HG02943 (cell line): ENCODE results near the gene ATP9B.
A peak's percentile ranks its signal among the peaks of the same experiment; 100 is the strongest.

Source experiments
- ATAC-seq: cut with Tn5 transposase; IDR thresholded peaks from one replicate; pipeline ENCODE4 v1.9.1; 2021; ENCODE audit warnings: mild to moderate bottlenecking, low read depth, moderate library complexity; ENCODE audit not compliant: unreplicated experiment

Gene ATP9B

DNA sequence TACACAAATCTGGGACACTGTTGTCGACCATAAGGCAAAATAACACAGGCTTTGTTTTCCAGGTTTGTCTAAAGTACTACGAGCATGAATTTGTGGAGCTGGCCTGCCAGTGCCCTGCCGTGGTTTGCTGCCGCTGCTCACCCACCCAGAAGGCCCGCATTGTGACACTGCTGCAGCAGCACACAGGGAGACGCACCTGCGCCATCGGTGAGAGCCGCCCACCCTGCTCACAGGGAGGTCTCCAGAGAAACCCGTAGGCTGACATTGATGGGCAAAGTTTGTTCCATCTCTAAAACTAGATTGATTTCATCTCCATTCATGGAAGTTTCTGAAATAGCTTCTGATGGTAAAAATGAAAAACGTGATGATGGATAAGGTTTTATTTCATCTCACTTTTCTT is 276.2 kb downstream of the ATP9B start:
- ATAC-seq, result no peak

DNA sequence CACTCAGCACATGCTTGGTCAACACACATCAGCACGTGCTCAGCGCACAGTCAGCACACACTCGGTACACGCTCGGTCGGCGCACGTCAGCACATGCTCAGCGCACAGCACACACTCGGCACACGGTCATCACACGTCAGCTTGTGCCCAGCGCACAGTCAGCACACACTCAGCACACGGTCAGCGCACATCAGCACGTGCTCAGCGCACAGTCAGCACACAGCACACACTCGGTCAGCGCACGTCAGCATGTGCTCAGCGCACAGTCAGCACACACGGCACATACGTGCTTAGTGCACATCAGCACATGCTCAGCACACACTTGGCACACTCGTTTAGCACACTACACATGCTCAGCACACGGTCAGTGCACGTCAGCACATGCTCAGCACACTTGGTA is 276.8 kb downstream of the ATP9B start:
- no peak for ATAC-seq

DNA sequence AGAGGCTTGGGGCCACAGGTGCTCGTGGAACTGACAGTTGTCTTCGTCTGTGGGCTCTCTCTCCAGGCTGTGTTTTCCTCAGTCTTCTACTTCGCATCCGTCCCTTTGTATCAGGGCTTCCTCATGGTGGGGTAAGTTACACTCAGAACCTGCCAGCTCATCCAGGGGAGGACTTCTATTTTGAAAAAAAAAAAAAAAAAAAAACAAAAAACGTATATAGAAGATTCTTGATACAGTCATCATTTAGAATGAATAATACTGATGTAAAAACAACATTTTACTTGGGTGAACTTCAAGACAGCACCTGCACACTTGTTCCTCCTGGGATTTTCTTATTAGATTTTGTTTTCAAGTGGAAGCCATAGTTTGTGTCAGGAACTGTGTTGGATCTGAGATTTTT is 278.9 kb downstream of the ATP9B start:
- no peak for ATAC-seq

DNA sequence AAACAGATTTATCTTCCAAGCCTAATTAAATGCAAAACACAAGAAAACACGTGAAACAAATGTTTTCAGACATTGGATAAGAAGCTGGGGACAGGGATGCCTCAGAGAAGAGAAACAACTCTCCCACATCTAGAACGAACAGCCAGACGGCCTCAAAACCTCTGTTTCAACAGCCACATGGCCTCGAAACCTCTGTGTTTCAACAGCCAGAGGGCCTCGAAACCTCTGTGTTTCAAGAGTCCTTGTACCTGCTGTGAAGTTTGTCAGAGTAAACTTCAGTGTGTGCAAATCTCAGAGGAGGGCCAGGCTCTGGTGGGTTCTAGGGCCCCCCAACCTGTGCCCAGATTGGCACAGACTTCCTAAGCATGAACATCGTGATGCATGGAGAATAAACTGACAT is 283.2 kb downstream of the ATP9B start:
- no peak for ATAC-seq

DNA sequence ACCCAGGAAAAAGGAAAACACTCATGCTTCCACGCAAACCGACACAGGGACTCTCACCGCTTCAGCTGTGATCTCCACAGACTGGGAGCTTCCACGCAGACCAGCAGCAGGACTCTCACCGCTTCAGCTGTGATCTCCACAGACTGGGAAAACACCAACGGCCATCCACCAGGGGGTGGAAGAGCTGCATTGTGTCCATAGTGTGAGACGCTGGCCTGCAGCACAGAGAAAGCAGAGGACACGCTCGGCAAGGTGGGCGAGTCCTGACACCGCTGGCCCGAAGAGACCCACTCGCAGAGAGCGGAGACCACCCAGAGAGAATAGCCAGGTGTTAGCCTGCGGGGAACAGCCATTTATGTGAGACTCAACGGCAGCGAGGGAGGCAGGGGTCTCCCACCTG is 284.1 kb downstream of the ATP9B start:
- ATAC-seq, result no peak

DNA sequence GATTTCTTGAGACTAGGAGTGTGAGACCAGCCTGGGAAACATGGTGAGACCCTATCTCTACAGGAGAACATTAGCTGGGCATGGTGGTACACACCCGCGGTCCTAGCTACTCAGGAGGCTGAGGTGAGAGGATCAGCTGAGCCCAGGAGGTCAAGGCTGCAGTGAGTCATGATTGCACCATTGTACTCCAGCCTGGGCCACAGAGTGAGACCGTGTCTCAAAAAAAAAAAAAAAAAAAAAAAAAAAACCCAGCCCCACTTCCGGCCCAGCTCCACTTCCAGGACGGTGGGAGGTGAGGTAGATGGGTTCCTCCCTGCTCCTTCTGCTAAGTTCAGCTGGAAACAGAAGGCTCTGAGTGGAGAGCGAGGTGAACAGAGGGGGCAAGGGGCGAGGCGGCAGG is 285.2 kb downstream of the ATP9B start:
- ATAC-seq, result no peak

DNA sequence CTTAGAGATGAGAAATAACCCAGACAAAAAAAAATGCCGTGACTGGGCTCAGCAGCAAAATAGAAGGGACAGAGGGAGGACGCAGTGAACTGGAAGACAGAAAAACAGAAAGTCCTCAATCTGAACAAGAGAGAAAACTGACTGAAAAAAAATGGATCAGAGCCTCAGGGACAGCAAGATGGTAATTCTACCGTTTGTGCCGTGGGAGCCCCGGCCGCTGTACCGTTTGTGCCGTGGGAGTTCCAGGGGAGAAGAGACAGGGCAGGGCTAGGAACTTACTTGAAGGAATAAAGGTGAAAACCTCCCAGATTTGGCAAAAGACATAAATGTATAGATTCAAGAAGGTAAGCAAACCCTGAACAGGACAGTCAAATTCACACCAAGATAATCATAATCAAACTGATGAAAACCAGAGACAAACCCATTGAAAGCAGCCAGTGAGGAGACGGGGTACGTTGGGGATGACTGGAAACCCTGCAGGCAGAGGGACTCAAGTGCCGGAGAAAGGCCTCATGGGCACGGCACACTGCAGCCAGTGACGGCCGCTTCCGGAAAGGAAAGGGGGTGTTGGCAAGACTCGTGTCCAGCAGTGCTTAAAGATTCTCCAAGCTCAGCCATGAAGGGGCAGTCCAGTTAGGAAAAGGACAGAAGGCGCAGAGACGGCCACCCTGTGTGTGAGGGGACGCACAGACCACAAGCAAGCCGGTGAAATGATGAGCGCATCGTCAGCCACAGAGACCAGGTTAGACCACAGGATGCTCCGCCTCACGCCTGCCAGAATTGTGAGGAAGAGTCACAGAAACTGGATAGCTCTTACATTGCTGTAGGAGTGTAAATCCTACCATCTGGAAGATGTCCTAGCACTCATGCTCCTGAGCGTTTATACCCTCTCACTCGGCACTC is 286.5 kb downstream of the ATP9B start:
- peak; percentile 49 for ATAC-seq

DNA sequence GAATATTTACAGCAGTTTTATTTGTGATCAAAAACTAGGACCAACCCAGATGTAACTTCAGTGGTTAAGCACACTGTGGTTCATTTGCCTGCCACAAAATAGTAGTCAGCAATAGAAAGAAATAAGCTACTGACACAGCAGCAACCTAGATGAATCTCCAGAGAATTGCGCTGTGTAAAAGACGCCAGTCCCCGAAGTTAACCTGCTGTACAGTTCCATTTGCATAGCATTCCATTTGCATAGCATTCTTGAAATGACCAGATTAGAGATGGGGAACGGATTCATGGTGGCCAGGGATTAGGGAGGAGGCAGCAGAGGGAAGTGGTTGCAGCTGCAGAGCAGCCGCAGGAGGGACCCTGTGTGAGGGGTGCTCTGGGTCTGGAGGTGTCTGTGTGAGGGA is 287.2 kb downstream of the ATP9B start:
- peak; percentile 91 for ATAC-seq

DNA sequence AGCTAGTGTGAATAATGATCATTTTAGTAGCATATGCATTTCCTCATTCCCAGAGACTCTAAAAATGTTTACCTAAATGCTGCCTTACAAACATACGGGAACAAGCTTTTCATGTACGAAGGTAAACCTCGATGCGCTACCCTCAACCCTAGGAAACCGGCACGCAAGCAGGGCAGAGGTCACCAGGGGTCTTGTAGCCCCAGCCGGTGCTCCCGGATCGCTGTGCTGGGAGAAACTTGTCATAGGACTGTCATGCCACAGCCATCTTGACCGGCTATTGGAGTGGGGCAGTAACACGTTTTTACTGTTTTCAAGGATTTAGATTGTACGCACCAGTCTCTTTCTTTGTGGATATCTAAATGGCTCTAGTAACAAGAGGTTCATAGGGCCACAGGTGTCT is 291.7 kb downstream of the ATP9B start:
- ATAC-seq, result no peak

DNA sequence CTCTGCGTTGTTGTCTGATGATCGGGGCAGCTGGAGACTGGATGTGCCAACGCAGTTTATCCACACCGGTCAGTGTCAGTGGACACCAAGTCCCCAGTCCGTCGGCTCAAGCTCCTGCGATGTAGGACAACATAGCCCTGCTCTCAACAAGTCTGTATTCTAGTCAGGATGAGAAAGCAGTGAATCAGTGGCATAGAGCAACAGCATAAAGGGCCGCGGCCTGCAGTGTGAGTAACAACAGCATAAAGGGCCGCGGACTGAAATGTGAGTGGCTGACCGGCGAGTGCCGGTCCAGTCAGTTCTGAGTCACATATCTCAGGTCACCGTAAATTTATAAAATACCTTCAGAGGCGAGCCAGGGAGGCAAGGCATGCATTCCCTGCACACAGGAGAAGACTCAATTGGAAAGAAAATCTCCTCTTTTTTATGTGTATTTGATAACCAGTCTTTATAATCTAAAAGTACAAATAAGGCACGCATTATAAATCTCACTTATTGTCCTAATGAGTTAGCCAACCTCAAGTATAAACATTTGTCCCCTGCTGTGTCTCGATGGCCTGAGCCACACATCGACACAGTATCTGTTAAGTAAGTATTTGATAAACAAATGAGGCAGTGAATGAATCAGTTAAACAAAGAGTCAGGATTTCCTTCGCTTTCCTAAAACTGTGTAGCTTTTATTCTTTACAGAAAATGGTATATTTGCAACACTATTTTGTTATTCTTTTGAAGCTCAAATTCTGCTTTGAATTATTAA is 292.8 kb downstream of the ATP9B start:
- ATAC-seq, result no peak

DNA sequence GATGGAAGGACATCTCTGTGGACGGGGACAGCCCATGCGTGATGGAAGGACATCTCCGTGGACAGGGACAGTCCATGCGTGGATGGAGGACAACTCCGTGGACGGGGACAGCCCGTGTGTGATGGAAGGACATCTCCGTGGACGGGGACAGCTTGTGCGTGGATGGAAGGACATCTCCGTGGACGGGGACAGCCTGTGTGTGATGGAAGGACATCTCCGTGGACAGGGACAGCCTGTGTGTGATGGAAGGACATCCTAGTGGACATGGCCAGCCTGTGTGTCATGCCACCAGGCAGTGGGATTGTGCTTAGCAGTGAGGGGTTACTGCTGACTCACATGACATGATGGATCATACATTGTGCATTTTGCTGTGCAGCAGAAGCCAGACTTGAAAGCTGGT is 296.5 kb downstream of the ATP9B start:
- no peak for ATAC-seq

DNA sequence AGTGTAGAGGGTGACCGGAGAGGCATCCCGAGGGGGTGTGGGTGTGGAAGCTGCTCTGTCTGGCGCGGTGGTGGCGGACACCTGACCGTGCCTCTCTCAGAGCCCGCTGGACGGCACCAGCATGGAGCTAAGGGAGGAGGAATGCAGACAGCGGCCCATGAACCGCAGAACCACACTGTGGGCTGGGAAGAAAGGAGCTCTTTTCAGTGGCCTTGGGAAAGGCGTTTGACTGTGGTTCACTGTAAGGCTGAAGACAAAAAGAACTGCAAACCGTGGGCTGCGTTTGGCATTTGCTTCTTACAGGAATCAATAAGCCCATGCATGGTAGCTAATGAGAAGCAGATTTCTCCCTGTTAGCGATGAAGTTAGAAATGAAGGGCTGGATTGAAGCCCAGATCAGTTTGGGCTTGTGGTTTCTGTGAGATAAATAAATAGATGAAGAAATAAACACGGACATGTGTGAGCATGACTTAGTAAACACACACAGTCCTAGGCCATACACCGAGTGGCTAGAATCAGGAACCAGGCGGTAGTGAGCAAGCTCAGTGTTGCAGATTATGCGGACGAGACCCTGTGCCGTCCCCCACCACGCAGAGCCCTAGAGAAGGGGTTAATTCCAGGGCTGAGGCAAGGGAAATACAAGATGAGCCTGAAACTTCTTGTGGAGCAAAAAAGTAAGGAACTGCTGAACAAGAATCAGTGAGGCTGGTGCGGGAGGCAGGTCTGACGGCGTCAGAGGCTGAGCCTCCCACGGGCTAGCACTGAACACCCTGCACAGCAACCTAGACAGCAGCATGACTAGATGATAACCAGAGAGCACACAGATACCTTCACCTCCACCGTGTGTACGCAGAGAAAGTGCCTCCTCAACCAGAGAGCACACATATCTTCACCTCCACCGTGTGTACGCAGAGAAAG is 297.2 kb downstream of the ATP9B start:
- no peak for ATAC-seq

DNA sequence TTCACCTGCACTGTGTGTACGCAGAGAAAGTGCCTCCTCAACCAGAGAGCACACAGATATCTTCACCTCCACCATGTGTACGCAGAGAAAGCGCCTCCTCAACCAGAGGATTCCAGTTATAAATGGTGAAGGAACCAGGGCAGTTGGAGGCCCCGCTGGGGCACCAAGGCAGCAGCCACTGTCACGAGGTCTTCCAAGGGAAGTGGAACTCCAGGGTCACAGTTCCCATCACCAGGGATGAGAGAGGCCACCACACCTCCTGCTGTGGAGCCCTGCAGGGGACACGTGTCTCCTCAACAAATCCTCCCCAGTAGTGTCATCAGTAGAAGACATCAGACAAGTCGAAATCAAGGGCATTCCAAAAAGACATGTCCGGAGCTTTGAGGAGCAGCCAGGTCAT is 298.3 kb downstream of the ATP9B start:
- no peak for ATAC-seq

DNA sequence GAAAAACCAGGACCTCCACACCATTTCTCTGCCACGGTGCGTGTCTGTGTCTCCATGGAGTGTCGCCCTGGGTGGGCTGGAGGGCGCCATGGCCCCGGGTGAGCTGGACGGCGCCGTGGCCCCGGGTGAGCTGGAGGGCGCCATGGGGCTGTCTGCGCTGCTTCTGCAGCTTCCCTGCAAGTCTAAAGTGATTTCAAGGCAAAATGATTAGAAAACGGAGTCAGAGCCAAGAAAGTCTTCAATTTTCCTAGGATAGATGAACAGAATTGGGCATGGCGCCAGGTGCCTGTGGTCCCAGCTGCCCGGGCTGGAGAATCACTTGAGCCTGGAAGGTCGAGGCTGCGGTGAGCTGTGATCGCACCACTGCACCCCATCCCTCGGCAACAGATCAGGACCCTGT is 298.8 kb downstream of the ATP9B start:
- ATAC-seq, result no peak

DNA sequence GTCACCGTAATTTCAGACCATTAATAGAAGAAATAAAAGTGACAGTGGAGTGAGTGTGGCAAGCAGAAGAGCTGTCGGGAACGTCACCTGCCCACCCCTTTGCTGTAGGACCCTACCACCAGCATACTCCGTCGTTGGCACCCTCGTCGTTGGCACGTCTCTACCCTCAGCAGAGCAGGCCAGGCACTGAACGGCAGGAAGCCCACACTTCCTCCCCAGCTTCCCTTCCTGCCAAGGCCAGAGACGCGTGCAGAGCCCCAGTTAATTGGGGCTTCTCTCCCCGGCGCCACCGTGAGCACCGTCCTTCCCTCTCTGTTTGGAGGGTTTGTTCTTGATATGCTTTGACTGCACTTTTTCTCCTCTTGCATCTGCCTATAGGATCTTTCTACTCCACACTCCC is 299.5 kb downstream of the ATP9B start:
- no peak for ATAC-seq

DNA sequence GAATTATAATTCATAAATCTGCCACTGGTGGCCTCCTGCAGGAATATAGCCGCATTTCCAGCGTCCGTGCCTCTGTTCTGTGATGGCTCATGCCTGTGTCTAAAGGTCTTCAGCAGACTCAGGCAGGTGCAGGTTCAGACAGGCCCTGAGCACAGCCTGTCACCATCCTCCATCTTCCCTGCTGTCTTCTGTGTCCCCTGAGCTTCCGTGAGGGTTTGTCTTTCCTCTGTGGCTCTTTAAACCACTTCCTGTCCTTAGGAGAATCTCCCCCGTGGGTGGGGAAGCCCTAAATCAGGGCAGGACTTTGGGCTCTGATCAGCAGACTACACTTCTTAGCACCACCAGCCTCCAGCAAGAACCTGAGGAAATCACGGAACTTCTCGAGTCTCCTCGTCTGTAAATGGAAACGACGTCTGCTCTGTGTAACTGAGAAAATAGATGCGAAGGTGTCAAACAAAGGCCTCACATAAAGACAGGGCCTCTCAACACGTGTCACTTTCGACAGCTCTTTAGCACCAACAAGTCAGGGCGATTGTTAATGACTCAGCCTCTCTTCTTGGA is 302.4 kb downstream of the ATP9B start:
- ATAC-seq, result no peak

DNA sequence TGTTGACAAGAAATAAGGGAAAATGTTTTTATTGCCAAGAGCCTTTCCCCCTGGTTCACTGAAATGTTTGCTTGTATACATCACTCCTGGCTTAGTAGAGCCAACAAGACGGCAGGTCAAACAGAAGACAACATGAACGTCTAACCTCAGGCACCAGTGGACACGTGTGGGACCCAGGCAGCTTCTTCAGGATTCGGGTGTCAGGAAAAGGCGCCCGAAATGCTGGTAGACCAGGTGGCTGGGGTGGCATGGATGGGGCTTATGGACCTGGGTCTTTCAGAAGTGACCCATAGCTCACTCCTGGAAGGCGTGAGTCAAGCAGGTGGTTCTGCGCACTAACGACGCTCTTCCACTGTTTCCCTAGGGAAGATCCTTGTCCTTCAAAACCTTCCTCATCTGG is 303.3 kb downstream of the ATP9B start:
- no peak for ATAC-seq

DNA sequence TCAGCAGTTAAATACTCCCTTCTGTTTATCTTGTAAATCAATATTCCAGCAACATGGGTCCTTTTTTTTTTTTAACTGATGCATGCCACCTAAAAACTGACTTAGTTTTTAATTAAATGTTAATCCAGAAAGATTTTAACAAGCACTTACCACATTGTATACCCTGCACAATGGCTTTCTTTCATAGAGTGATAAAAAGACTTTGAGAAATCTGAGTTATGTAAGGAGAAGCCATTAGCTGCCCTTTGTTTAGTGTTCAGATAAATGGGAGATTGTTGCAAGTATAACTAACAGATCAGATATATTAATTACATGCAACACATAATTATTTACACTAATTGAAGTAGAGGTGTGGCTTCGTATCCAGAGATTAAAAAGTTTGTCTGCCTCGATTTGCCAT is 303.8 kb downstream of the ATP9B start:
- ATAC-seq, result no peak

DNA sequence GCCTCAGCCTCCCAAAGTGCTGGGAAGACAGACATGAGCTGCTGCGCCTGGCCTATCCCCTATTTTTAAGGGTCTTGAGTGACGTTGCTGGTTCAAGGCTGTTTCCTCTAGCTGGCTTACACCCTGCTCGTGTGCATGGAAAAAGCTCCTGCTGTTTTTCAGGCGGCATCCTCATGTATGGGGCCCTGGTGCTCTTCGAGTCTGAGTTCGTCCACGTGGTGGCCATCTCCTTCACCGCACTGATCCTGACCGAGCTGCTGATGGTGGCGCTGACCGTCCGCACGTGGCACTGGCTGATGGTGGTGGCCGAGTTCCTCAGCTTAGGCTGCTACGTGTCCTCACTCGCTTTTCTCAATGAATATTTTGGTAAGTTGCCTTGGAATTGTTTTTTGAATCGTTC is 304.5 kb downstream of the ATP9B start:
- no peak for ATAC-seq

DNA sequence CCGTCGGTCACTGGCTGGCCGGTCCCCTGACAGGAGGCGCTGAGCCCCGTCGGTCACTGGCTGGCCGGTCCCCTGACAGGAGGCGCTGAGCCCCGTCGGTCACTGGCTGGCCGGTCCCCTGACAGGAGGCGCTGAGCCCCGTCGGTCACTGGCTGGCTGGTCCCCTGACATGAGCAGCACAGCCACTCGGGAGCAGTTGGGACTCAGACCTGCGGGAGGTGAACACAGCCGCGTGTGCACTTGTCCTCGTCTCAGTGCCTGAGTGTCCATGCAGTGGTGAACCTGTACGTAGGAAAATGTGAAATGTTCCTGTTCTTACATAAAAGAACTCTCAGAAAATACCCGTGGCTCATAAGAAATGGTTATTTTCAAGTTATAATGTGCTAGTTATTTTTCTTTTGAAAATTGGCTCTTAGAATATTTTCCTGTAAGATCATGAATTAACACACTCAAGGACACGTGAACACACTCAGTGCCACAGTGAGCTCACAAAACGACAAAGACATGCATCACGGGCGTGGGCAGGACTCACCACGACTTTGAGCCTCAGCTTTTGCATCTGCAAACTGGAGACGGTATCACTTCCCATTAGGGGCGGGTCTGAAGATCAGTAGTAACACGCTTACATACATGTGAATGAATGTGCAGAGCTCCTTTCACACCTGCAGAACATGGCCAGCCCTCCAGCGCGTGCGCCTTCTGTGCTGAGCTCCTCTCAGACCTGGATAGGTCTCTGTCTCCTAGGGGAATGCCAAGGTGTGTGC is 305.4 kb downstream of the ATP9B start:
- peak; percentile 71 for ATAC-seq
